NCI-H146 treated with DMSO at 0.1 percent for 48 hours (cell line): ENCODE results near the gene GNG13.

Experiments used
- DNase-seq: peaks from one replicate; lab custom pipeline; 2025; ENCODE audit not compliant: unreplicated experiment; lab: John Stamatoyannopoulos, UW

The GNG13 gene

DNA sequence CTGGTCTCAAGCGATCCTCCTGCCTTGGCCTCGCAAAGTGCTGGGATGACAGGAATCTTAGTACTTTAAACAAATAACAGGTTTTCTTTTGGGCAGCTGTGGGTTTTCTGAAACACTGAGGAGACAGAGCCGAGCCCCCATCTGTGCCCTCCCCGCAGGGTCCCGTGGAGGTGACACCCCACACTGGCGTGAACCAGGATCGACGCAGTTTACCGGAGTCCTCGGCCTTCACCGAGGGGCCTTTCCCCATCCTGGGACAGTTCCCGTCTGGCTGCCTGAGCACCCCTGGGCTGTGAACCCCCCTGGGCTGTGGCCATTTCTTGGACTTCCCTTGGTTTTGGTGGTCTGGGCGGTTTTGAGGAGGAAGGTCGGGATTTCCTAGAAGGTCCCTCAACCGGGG lies 15.3 kb upstream of the GNG13 start:
- no peak for DNase-seq

- no peak for DNase-seq
These were observed 14.4 kb upstream of the GNG13 start for GRCh38 chr16:814974-815373.

GRCh38 chr16:813916-814412 lies 13.4 kb upstream of the GNG13 start:
- no peak for DNase-seq

- DNase-seq: no peak
These were observed 12.8 kb upstream of the GNG13 start for GRCh38 chr16:813204-813915.

- DNase-seq: no peak
These were observed 7.5 kb upstream of the GNG13 start for GRCh38 chr16:808085-808386.

DNA sequence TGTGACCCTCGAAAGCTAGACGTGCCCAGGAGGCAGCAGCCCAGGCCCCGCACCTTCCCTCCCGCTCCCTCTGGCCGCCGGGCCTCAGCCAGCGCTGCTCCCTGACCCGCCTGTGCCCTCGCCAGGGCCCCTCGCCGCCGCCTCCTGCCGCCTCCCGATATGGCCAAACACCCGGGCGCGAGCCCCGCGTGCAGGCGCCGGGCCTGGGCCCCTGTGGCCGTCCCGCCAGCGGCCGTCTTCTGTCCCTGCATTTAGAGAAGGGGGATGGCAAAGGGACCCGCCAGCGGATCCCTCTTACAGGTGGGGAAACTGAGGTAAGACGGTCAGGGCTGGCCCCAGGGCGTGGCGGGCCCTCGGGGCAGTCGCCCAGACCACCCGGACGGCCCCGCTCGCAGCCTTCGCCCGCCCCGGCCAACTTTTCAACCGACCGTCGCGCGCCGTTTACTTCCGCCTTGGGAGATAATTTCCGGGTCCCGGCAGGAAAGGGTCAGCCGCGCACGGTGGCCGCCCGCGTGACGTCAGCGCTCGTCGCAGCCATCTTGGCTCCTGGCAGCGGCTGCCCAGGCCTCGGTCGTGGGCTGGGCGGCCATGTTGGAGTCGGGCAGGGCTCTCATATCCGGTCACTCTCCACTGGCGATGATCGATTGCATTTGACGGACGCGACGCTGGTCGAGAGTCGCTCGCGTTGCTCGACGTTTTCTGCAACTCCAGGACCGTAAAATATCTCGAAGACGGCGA lies 7.0 kb upstream of the GNG13 start:
- DNase-seq: peak; percentile 87

DNA sequence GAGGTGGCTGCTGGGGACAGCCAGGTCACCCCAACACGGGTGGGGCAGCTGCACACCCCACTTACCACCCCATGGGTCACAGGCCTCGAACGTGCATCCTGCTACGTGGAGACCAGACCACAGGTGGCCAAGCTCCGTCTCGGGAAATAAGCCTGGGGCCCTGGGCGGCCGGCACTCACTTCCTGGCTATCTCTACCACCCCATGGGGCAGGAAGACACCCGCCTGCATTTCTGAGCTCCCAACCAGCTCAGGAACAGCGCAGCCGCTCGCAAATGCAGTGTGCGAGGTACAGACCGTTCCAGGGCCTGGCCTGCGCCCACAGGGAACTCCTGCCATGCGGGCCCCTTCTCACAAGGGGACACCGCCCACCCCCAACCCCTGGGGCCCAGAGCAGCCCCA lies 4.9 kb upstream of the GNG13 start:
- DNase-seq: no peak

DNA sequence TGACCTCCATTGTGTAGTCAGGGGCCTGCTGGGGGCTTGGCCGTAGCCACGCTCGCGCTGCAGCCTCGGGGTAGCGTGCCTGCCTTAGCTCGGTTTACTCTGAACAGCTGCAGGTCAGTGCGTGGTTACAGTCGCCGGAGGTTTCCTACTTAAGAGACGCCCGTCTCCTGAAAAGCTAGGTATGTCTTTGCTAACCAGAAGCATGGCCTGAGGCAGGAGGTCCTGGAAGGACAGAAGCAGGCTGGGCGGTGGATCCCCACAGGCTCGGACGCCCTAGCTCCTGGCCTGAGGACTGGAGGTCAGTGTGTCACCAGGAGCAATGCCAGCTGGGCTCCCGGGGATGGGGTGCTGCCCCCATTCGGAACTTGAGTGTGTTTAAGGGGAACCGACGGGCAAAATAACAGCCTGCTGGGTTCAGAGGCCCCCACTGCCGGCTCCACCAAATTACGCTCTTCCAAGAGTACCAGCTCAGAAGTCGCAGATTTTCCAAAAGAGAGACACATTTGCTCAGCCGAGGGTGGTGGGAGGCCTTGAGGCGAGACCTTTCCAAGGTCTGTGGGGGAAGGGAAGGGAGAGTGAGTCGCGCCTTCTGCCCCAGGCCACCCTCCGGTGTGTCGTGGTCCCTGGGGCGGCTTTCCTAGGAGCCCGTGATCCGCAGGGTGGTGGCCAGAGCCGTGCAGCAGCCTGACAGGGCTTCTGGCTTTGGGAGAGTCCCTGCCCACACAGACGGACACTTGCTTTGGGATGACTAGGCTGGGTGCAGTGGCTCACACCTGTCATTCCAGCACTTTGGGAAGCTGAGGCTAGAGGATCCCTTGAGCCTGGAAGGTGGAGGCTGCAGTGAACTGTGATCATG lies 3.9 kb upstream of the GNG13 start:
- DNase-seq: no peak

DNA sequence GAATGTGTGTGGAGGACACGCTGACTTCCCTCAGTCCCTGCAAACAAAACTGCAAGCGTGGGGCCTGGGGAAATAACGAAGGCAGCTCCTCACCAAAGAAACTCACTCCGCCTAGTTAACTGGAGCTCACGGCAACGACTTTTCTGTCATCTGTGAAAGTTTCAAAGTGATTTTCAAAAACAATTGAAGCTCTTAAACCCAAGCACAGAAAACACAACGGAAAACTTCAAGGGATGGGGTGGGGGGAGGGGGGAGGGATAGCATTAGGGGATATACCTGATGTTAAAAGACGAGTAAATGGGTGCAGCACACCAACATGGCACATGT lies 3.2 kb upstream of the GNG13 start:
- DNase-seq: no peak

GRCh38 chr16:802914-803753 lies 2.6 kb upstream of the GNG13 start:
- no peak for DNase-seq

DNA sequence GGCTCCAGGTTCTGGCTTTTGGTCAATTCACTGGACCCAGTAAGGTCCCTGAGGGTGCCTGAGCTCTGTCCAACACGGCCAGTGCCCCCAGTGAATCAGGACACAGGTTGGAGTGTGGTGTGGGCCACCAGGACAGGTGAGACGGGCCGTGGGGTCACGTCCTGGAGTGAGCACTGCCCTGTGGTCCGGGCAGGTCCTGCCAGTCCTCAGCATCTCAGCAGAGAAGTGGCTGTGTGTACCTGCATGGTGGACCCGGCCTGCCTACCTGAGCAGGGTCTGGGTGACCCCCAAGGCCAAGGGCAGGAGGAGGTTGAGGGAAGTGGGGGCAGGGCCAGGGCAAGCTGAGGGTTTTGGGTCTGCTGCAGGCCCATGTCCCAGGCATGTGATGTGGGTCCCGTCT lies 1.9 kb upstream of the GNG13 start:
- DNase-seq: no peak

DNA sequence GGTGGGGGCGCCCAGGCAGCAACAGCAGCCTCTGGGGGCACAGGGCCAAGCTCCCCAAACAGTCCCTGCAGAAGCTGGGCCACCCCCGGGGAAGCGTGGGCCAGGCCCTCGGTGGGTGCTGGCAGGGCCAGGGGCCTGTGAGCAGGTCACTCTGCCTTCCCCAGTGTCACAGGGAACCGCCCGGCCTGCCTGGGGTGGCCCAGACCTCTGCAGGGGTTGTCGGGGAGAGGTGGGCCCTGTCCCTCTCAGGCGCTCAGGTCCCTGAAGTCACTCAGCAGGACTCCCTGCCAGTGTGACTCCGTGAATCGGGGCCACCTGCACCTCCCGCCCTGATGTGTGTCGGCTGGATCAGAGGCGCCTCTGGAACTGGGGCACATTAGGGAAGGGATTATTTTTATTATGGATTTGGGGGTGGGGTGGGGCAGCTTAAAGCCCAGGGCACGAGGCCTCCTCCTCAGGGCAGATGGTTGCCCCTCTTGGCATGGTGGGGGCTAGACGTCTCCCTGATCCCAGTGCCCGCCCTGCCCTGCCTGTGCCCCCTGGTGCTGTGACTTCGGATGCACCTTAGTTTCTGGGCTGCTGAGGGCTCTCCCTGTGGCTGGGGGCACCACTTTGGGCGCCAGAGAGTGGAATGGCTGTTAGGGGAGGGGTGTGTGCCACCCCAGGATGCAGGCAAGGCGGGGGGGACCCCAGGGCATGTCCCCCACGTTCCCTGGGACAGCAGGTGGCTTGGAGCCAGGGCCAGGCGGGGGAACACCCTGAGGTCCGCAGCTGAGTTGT lies 1.2 kb upstream of the GNG13 start:
- no peak for DNase-seq

DNA sequence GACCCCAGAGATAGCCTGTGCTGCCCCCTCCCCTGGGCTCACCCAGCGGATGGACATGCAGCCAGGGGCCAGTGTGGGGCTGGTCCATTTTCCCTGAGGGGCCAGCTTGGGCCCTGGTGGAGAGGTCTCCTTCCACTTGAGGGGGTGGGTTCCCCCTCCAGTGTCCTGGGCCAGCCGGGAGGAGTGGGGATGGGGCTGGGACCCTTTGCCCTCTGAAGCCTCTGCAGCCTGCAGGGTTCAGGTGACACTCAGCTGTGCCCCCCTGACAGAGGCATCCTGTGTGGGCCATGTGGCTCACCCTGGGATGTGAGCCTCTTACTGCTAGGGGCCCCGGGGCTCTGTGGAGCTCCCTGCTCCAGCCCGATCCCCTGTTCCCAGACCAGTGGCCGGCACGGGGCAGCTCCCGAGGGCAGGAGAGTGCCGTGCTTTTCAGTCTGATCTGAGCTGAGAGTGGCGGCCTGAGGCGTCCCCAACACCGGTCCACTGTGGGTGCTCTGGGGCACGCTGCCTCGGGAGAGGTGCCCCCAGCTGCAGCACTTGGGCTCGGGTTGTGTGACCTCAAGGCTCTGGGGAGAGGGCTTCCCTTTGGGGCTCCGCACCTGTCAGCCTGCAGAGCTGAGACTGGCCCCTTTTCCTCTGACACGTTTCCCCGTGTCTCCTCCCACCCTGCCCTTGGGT lies 439 bp upstream of the GNG13 start:
- DNase-seq: no peak

- DNase-seq: no peak
These were observed 1.2 kb downstream of the GNG13 start for GRCh38 chr16:799111-799947.

DNA sequence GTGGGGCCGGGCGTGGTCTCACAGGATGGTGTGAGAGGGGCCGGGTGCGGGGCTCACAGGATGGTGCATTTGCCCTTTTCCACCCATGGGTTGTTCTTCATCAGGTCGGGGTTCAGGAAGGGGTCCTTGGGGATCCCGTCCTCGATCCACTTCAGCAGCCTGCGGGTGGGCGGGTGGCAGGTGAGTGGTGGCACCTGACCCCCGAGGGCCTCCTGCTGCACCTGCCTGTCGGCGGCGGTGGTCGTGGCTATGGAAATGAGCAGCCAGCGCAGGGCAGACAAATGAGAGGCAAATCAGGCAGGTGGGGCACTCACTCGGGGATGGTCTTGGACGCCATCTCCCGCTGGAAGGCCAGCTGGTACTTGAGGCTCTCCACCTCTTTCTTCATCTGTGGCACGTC lies 1.9 kb downstream of the GNG13 start:
- no peak for DNase-seq

DNA sequence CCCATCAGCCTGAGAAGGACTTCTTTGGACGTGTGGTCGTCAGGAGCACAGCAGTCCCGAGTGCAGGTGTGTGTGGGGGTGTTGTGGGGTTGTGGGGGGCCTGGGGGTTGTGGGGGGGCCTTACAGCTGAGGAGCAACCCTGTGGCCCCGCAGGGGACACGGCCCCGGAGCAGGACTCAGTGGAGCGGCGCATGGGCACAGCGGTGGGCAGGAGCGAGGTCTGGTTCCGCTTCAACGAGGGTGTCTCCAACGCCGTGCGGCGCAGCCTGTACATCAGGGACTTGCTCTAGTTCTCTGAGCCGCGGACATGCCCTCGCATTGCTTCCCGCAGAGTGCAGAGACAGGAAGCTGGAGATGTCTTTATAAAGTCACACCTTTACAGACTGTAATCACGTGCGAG lies 2.8 kb downstream of the GNG13 start:
- no peak for DNase-seq

GRCh38 chr16:797120-797420 lies 3.5 kb downstream of the GNG13 start:
- DNase-seq: no peak

- no peak for DNase-seq
These were observed 4.0 kb downstream of the GNG13 start for GRCh38 chr16:796296-797119.
